WERI-Rb-1 (cell line): ENCODE results near the gene EXPH5.
"Not testable (repeated sequence)": the region's sequence is repeated elsewhere in the genome, so short reads cannot be mapped to it uniquely, and the experiment has no call there.

ENCODE experiments used
- DNase-seq: peaks from one replicate; pipeline ENCODE4 v3.0.0-alpha.2; 2020
- H3K27ac ChIP-seq: fragments of 250-450 bp; sonication (Bioruptor Pico); 2 replicates; pipeline ENCODE4 v1.5.1; 2020; ENCODE audit warnings: mild to moderate bottlenecking, moderate library complexity
- H3K27me3 ChIP-seq: fragments of 250-450 bp; sonication (Bioruptor Pico); 2 replicates; pipeline ENCODE4 v1.5.1; 2021; ENCODE audit warnings: mild to moderate bottlenecking, low read depth, moderate library complexity; ENCODE audit not compliant: insufficient read depth, severe bottlenecking
- H3K36me3 ChIP-seq: fragments of 250-450 bp; sonication (Bioruptor Pico); 2 replicates; pipeline ENCODE4 v1.5.1; 2020; ENCODE audit warnings: mild to moderate bottlenecking, moderate library complexity
- H3K4me3 ChIP-seq: 2 replicates; pipeline ENCODE4 v1.5.1; 2011; ENCODE audit warnings: low read depth, mild to moderate bottlenecking, control low read depth, low read length
- H3K9me3 ChIP-seq: fragments of 250-450 bp; sonication (Bioruptor Pico); 2 replicates; pipeline ENCODE4 v1.5.1; 2021; ENCODE audit warnings: mild to moderate bottlenecking, moderate library complexity; ENCODE audit not compliant: severe bottlenecking
- TF ChIP-seq, protein P1 (sequence below): IDR thresholded peaks from 2 replicates; pipeline ENCODE4 v1.5.1; 2011; ENCODE audit warnings: low read depth, mild to moderate bottlenecking, control low read depth, inconsistent platforms, low read length

Gene EXPH5

DNA sequence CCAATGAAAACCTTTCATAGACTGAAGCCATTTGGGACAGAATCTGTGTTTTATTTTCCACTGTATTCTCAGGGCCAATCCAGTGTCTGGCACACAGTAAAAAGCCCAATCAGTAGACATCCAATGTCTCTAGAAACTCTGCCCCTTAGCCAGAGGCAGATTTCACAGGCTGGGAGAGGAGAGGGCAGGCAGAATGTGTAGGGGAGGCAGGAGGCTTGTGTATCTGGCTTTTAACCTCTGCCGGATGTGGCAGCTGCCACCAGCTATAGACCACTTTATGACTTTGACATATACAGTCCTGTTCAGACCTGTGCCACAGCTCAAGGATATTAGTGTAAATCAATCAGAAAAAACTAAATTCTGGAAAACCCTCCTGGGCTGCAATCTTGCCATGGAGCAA is 4.4 kb downstream of the EXPH5 start:
- TF ChIP-seq, protein P1, sequence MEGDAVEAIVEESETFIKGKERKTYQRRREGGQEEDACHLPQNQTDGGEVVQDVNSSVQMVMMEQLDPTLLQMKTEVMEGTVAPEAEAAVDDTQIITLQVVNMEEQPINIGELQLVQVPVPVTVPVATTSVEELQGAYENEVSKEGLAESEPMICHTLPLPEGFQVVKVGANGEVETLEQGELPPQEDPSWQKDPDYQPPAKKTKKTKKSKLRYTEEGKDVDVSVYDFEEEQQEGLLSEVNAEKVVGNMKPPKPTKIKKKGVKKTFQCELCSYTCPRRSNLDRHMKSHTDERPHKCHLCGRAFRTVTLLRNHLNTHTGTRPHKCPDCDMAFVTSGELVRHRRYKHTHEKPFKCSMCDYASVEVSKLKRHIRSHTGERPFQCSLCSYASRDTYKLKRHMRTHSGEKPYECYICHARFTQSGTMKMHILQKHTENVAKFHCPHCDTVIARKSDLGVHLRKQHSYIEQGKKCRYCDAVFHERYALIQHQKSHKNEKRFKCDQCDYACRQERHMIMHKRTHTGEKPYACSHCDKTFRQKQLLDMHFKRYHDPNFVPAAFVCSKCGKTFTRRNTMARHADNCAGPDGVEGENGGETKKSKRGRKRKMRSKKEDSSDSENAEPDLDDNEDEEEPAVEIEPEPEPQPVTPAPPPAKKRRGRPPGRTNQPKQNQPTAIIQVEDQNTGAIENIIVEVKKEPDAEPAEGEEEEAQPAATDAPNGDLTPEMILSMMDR, result no peak

DNA sequence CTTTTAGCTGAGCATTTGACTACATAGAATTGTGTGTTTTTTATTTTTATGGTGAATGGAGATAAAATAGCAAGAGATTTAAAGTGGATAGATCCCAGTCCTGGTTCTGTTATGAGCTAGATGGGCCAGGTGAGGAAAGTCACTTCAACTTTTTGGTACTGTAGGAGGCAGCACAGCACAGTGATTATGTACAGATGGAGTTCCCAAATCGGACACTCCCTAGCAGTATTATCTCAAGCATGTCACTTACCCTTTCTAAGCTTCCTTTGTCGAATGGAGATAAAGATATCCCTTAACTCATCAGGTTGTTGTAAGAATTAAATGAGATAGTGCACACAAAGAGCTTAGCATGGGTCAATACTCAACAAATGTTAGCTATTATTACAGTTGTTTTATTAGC is 5.3 kb downstream of the EXPH5 start:
- Histone ChIP-seq H3K4me3 (no peak overlapping the region), H3K27ac (no peak overlapping the region), H3K9me3 (no peaks in the 10 kb centered on the region), H3K36me3 (no peaks in the 10 kb centered on the region), H3K27me3 (no peaks in the 10 kb centered on the region)
- no peak for DNase-seq
- TF ChIP-seq, protein P1, result no peak

More for the DNA sequence above, 4.4 kb downstream of the EXPH5 start:
- Histone ChIP-seq H3K9me3 (no peaks in the 10 kb centered on the region), H3K36me3 (no peaks in the 10 kb centered on the region), H3K27ac (no peak overlapping the region), H3K27me3 (no peaks in the 10 kb centered on the region), H3K4me3 (no peak overlapping the region)
- no peak for DNase-seq

DNA sequence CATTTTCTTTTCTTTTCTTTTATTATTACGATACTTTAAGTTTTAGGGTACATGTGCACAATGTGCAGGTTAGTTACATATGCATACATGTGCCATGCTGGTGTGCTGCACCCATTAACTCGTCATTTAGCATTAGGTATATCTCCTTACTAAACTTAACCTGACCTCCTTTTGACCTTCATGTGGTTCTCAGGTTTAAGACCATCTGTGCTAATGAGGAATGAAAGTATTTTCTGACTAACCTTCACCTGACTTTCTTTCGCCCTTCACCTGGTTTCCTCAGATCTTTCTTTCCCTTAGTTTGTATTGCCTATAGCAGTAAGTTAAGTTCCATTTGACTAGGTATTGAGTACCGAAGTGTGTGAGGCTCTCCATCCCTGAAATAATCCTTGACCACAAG is 6.5 kb downstream of the EXPH5 start:
- no peak overlapping the region for H3K27ac ChIP-seq
- no peak overlapping the region for H3K4me3 ChIP-seq
- H3K27me3 ChIP-seq, result no peaks in the 10 kb centered on the region
- H3K36me3 ChIP-seq, result no peaks in the 10 kb centered on the region
- DNase-seq, result no peak
- no peaks in the 10 kb centered on the region for H3K9me3 ChIP-seq
- TF ChIP-seq, protein P1, result no peak

DNA sequence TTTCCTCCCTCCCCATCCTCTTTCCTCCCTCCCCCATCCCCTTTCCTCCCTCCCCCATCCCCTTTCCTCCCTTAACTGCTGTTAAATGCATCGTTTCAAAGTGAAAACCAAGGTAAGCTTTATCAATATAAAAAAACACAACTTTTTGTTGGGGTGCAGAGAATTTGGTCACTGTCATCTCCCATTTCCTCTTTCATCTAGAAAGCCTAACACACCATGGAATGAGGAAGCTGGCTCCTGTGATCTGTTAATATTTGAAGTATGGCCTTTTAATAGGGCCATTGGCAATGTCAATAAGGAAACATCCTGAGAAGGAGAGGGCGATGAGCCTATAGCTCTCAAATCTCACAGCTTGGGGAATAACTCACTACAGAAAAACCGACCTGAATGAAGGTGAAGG is 7.0 kb downstream of the EXPH5 start:
- TF ChIP-seq, protein P1, result no peak
- no peaks in the 10 kb centered on the region for H3K27me3 ChIP-seq
- no peak overlapping the region for H3K4me3 ChIP-seq
- no peaks in the 10 kb centered on the region for H3K9me3 ChIP-seq
- no peaks in the 10 kb centered on the region for H3K36me3 ChIP-seq
- no peak for DNase-seq
- H3K27ac ChIP-seq, result no peak overlapping the region

DNA sequence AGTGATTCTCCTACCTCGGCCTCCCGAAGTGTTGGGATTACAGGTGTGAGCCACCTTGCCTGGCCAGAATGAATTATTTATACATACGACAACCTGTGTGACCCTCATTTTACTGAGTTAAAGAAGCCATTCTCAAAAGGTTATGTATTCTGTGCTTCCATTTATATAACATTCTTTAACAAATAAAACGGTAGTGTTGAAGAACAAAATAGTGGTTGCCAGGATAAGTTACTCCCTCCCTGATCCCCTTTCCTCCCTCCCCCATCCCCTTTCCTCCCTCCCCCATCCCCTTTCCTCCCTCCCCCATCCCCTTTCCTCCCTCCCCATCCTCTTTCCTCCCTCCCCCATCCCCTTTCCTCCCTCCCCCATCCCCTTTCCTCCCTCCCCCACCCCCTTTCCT is 7.4 kb downstream of the EXPH5 start:
- not testable (repeated sequence) for H3K9me3 ChIP-seq, H3K27me3 ChIP-seq, H3K36me3 ChIP-seq, DNase-seq, H3K4me3 ChIP-seq, H3K27ac ChIP-seq

DNA sequence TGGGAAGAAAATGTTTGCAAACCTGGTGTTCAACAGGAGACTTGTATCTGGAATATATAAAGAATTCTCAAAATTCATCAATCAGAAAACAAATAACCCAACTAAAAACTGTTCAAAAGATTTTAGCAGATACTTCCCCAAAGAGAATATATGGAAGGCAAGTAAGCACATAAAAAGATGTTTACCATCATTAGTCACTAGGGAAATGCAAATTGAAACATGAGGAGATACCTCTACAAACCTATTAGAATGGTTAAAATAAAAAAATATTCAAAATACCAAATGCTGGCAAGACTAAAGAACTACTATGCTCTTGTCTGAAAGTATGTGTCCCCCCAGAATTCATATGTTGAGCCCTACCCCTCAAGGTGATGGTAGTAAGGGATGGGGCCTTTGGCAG is 8.6 kb downstream of the EXPH5 start:
- TF ChIP-seq, protein P1, result no peak
- H3K9me3 ChIP-seq, result no peaks in the 10 kb centered on the region
- no peak overlapping the region for H3K4me3 ChIP-seq
- no peaks in the 10 kb centered on the region for H3K27me3 ChIP-seq
- H3K36me3 ChIP-seq, result no peaks in the 10 kb centered on the region
- no peak overlapping the region for H3K27ac ChIP-seq
- no peak for DNase-seq
